Ammon's horn (tissue), 1 donor: Measurements from ENCODE around the gene KRTAP10-6.
"Not testable (repeated sequence)": the region's sequence is repeated elsewhere in the genome, so short reads cannot be mapped to it uniquely, and the experiment has no call there.

Experiments
- DNase-seq: peaks from one replicate; pipeline ENCODE4 v3.0.0-alpha.2; 2016; ENCODE audit warnings: low spot score

The KRTAP10-6 gene

GRCh38 chr21:44599264-44600029, 7.1 kb upstream of the KRTAP10-6 start:
- DNase-seq = no peak

- no peak for DNase-seq
Measured at GRCh38 chr21:44598061-44598460, 5.8 kb upstream of the KRTAP10-6 start.

GRCh38 chr21:44596068-44596725, 3.9 kb upstream of the KRTAP10-6 start:
- no peak for DNase-seq

- DNase-seq = no peak
Measured at GRCh38 chr21:44595524-44595923, 3.2 kb upstream of the KRTAP10-6 start.

GRCh38 chr21:44594406-44594916, 2.2 kb upstream of the KRTAP10-6 start:
- no peak for DNase-seq

- no peak for DNase-seq
Measured at GRCh38 chr21:44593598-44594405, 1.5 kb upstream of the KRTAP10-6 start.

GRCh38 chr21:44591801-44592130, 539 bp downstream of the KRTAP10-6 start:
- not testable (repeated sequence) for DNase-seq

GRCh38 chr21:44590897-44591800, 1.2 kb downstream of the KRTAP10-6 start:
- not testable (repeated sequence) for DNase-seq

GRCh38 chr21:44590311-44590721, 2.0 kb downstream of the KRTAP10-6 start:
- no peak for DNase-seq

- no peak for DNase-seq
Measured at GRCh38 chr21:44589586-44590305, 2.6 kb downstream of the KRTAP10-6 start.

- no peak for DNase-seq
Measured at GRCh38 chr21:44589094-44589493, 3.2 kb downstream of the KRTAP10-6 start.

GRCh38 chr21:44585892-44586291, 6.4 kb downstream of the KRTAP10-6 start:
- no peak for DNase-seq

- DNase-seq = no peak
Measured at GRCh38 chr21:44583800-44584147, 8.5 kb downstream of the KRTAP10-6 start.

- DNase-seq = no peak
Measured at GRCh38 chr21:44583089-44583799, 9.1 kb downstream of the KRTAP10-6 start.

GRCh38 chr21:44582055-44582454, 10.2 kb downstream of the KRTAP10-6 start:
- no peak for DNase-seq

GRCh38 chr21:44581158-44581557, 11.1 kb downstream of the KRTAP10-6 start:
- DNase-seq = no peak

- DNase-seq = not testable (repeated sequence)
Measured at GRCh38 chr21:44580231-44580821, 12.0 kb downstream of the KRTAP10-6 start, which contains the start of gene KRTAP10-5. Gene KRTAP10-5, minus strand, starts transcription at chr21:44580604. Its CDS starts 26 bp downstream, at chr21:44580578.

- no peak for DNase-seq
Measured at GRCh38 chr21:44579833-44580144, 12.5 kb downstream of the KRTAP10-6 start.

GRCh38 chr21:44579056-44579832, 13.1 kb downstream of the KRTAP10-6 start:
- DNase-seq = no peak
